Neural cell (in vitro differentiated cells): ENCODE data around the gene PRM1. TPM values are rescaled to one million over a fixed set of nuclear protein-coding genes. Genes with fewer than 3 reads are reported as not detected.

Experiments
- H2AFZ ChIP-seq: fragments of 200-600, 300-800 bp; sonication (generic), shearing (Covaris generic); 2 replicates; pipeline ENCODE4 v1.6.0; 2014; ENCODE audit warnings: low read depth, mild to moderate bottlenecking, antibody characterized with exemption, low read length, moderate library complexity
- H3F3A ChIP-seq: fragments of 200-600 bp; shearing (Covaris generic); 2 replicates; pipeline ENCODE4 v1.6.1; 2016; ENCODE audit warnings: mild to moderate bottlenecking, moderate library complexity, mixed read lengths, antibody characterized with exemption, low read length; ENCODE audit not compliant: insufficient read depth, poor library complexity, severe bottlenecking
- H3K27ac ChIP-seq: fragments of 200-600, 300-800 bp; sonication (generic), shearing (Covaris generic); 2 replicates; pipeline ENCODE4 v1.5.1; 2014; ENCODE audit warnings: mild to moderate bottlenecking, low read length, moderate library complexity
- H3K27me3 ChIP-seq: fragments of 300-800, 200-600 bp; sonication (generic), shearing (Covaris generic); 2 replicates; pipeline ENCODE4 v1.6.0; 2014; ENCODE audit warnings: mild to moderate bottlenecking, low read depth, low read length, moderate library complexity; ENCODE audit not compliant: insufficient read depth
- H3K36me3 ChIP-seq: fragments of 300-800, 200-600 bp; sonication (generic), shearing (Covaris generic); 2 replicates; pipeline ENCODE4 v1.5.1; 2014; ENCODE audit warnings: mild to moderate bottlenecking, antibody characterized with exemption, low read length, moderate library complexity; ENCODE audit not compliant: insufficient read depth
- H3K4me2 ChIP-seq: fragments of 300-800, 200-600 bp; sonication (generic), shearing (Covaris generic); 2 replicates; pipeline ENCODE4 v1.6.0; 2014; ENCODE audit warnings: mild to moderate bottlenecking, low read length
- H3K4me3 ChIP-seq: fragments of 300-800, 200-600 bp; sonication (generic), shearing (Covaris generic); 2 replicates; pipeline ENCODE4 v1.5.1; 2014; ENCODE audit warnings: mild to moderate bottlenecking, low read length, moderate library complexity
- H3K79me2 ChIP-seq: fragments of 200-600 bp; shearing (Covaris generic); replicated peaks from 2 replicates; pipeline ENCODE4 v1.6.0; 2014; ENCODE audit warnings: mild to moderate bottlenecking, low read length, moderate library complexity; ENCODE audit not compliant: insufficient read depth
- H3K9ac ChIP-seq: fragments of 300-800, 200-600 bp; sonication (generic), shearing (Covaris generic); 2 replicates; pipeline ENCODE4 v1.6.1; 2016; ENCODE audit warnings: mild to moderate bottlenecking, low read length, mixed read lengths
- H3K9me2 ChIP-seq: fragments of 200-600 bp; shearing (Covaris generic); 2 replicates; pipeline ENCODE4 v1.6.1; 2016; ENCODE audit warnings: mild to moderate bottlenecking, low read length, mixed read lengths; ENCODE audit not compliant: insufficient read depth
- H3K9me3 ChIP-seq: fragments of 200-600, 300-800 bp; sonication (generic), shearing (Covaris generic); 2 replicates; pipeline ENCODE4 v1.6.1; 2016; ENCODE audit warnings: mild to moderate bottlenecking, mixed run types, low read length, moderate library complexity, mixed read lengths
- H4K20me1 ChIP-seq: fragments of 200-600 bp; shearing (Covaris generic); 2 replicates; pipeline ENCODE4 v1.6.1; 2016; ENCODE audit warnings: mild to moderate bottlenecking, mixed run types; ENCODE audit not compliant: insufficient read depth
- EP300 ChIP-seq: fragments of 450-650 bp; conservative IDR thresholded peaks from 2 replicates; pipeline ENCODE4 v1.6.1; 2014; ENCODE audit warnings: antibody characterized with exemption, mild to moderate bottlenecking, moderate library complexity; ENCODE audit not compliant: poor library complexity, severe bottlenecking
- EZH2 ChIP-seq: fragments of 200-600, 300-800 bp; shearing (Covaris generic), sonication (generic); IDR thresholded peaks from 2 replicates; pipeline ENCODE4 v1.6.1; 2014; ENCODE audit warnings: antibody characterized with exemption, low read length, borderline replicate concordance, mild to moderate bottlenecking; ENCODE audit not compliant: insufficient read depth, poor library complexity, severe bottlenecking
- RAD21 ChIP-seq: fragments of 450-650 bp; conservative IDR thresholded peaks from 2 replicates; pipeline ENCODE4 v1.6.1; 2014; ENCODE audit warnings: antibody characterized with exemption, mild to moderate bottlenecking, moderate library complexity
- SMC3 ChIP-seq: fragments of 450-650 bp; conservative IDR thresholded peaks from 2 replicates; pipeline ENCODE4 v1.6.1; 2014; ENCODE audit warnings: antibody characterized with exemption, mild to moderate bottlenecking, moderate library complexity; ENCODE audit not compliant: poor library complexity
- TAF1 ChIP-seq: IDR thresholded peaks from 2 replicates; pipeline ENCODE4 v1.6.1; 2012; ENCODE audit warnings: low read depth
- polyA plus RNA-seq: library from polyadenylated mRNA; depleted of rRNA; stranded (reverse); fragments of >200 nt; gene quantifications from 2 replicates; pipeline ENCODE4 v1.2.3, GENCODE V29; 2014
- small RNA-seq, 3 experiments: library from RNA; depleted of rRNA; stranded (forward); fragments of <200 nt; gene quantifications; one replicate each; pipeline ENCODE3, GENCODE V24; 2012
- TF ChIP-seq, protein P1 (sequence below): IDR thresholded peaks from 2 replicates; pipeline ENCODE4 v1.6.1; 2012; ENCODE audit warnings: borderline replicate concordance
- TF ChIP-seq, protein P2 (sequence below): fragments of 450-650 bp; IDR thresholded peaks from 2 replicates; pipeline ENCODE4 v1.5.1; 2014; ENCODE audit warnings: antibody characterized with exemption, mild to moderate bottlenecking, moderate library complexity; ENCODE audit not compliant: poor library complexity, severe bottlenecking

Gene PRM1
- polyA plus RNA-seq, 1 donor from 2014 or later, result not detected

DNA sequence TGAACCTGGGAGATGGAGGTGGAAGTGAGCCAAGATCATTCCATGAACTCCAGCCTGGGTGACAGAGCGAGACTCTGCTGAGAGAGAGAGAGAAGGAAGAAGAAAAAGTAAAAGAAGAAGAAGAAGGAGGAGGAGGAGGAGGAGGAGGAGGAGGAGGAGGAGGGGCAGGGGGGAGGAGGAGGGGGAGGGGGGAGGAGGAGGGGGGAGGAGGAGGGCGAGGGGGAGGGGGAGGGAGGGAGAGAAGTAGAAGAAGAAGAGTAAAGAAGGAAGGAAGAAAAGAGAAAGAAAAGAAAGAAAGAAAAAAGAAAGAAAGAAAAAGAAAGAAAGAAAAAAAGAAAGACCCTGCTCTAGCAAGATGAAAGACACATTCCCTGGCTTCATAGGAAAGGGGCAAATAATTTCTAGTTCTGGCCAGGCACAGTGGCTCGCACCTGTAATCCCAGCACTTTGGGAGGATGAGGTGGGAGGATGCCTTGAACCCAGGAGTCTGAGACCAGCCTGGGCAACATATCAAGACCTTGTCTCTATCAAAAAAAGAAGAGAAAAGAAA, 48.8 kb downstream of the PRM1 start:
- Histone ChIP-seq H3K9ac (no peak overlapping the region), H3K4me2 (no peak overlapping the region), H3K79me2 (no peaks in the 10 kb centered on the region), H3K27ac (no peak overlapping the region), H4K20me1 (no peaks in the 10 kb centered on the region), H3K4me3 (no peak overlapping the region), H3K27me3 (no peaks in the 10 kb centered on the region), H3F3A (no peaks in the 10 kb centered on the region), H3K9me2 (no peaks in the 10 kb centered on the region), H3K36me3 (no peaks in the 10 kb centered on the region), H3K9me3 (no peaks in the 10 kb centered on the region), H2AFZ (no peak overlapping the region)
- TF ChIP-seq TAF1 (no peak), SMC3 (no peak), RAD21 (no peak), EZH2 (no peak)
- TF ChIP-seq, protein P1, sequence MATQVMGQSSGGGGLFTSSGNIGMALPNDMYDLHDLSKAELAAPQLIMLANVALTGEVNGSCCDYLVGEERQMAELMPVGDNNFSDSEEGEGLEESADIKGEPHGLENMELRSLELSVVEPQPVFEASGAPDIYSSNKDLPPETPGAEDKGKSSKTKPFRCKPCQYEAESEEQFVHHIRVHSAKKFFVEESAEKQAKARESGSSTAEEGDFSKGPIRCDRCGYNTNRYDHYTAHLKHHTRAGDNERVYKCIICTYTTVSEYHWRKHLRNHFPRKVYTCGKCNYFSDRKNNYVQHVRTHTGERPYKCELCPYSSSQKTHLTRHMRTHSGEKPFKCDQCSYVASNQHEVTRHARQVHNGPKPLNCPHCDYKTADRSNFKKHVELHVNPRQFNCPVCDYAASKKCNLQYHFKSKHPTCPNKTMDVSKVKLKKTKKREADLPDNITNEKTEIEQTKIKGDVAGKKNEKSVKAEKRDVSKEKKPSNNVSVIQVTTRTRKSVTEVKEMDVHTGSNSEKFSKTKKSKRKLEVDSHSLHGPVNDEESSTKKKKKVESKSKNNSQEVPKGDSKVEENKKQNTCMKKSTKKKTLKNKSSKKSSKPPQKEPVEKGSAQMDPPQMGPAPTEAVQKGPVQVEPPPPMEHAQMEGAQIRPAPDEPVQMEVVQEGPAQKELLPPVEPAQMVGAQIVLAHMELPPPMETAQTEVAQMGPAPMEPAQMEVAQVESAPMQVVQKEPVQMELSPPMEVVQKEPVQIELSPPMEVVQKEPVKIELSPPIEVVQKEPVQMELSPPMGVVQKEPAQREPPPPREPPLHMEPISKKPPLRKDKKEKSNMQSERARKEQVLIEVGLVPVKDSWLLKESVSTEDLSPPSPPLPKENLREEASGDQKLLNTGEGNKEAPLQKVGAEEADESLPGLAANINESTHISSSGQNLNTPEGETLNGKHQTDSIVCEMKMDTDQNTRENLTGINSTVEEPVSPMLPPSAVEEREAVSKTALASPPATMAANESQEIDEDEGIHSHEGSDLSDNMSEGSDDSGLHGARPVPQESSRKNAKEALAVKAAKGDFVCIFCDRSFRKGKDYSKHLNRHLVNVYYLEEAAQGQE, result no peak

DNA sequence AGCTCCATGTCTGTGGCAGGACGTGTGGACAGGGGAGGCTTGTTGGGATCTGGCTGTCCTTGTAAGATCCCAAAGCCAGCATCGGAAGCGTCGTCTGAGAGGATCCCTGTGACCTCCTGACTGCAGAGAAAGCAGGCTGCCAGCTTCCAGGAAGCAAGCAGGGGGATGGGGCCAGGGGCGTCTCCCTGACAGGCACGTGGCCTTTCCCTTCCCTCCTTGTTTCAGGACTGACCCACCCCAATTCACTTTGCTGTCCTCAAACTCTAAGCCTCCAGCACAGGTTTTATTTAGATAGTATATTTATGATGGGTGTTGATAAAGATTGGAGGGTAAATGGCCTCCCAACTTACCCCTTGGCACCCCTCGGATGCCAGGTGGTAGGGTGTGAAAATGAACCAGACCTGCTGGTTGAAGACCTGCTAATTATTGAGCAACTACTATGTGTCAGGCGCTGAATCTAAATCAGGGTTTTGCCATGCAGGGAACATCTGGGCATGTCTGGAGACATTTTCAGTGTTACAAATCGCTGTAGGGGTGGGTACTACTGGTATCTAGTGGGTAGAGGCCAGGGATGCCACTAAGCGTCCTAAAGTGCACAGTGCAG, 49.7 kb downstream of the PRM1 start:
- H3K9me3 ChIP-seq, result no peaks in the 10 kb centered on the region
- no peaks in the 10 kb centered on the region for H3F3A ChIP-seq
- H3K9ac ChIP-seq, result no peak overlapping the region
- no peaks in the 10 kb centered on the region for H4K20me1 ChIP-seq
- H3K79me2 ChIP-seq, result no peaks in the 10 kb centered on the region
- no peaks in the 10 kb centered on the region for H3K27me3 ChIP-seq
- H3K36me3 ChIP-seq, result no peaks in the 10 kb centered on the region
- TF ChIP-seq SMC3 (no peak), EP300 (no peak)
- TF ChIP-seq, protein P2, sequence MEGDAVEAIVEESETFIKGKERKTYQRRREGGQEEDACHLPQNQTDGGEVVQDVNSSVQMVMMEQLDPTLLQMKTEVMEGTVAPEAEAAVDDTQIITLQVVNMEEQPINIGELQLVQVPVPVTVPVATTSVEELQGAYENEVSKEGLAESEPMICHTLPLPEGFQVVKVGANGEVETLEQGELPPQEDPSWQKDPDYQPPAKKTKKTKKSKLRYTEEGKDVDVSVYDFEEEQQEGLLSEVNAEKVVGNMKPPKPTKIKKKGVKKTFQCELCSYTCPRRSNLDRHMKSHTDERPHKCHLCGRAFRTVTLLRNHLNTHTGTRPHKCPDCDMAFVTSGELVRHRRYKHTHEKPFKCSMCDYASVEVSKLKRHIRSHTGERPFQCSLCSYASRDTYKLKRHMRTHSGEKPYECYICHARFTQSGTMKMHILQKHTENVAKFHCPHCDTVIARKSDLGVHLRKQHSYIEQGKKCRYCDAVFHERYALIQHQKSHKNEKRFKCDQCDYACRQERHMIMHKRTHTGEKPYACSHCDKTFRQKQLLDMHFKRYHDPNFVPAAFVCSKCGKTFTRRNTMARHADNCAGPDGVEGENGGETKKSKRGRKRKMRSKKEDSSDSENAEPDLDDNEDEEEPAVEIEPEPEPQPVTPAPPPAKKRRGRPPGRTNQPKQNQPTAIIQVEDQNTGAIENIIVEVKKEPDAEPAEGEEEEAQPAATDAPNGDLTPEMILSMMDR, result no peak
- H3K9me2 ChIP-seq, result no peaks in the 10 kb centered on the region
- no peak overlapping the region for H2AFZ ChIP-seq
- no peak overlapping the region for H3K27ac ChIP-seq
- no peak overlapping the region for H3K4me2 ChIP-seq
- no peak overlapping the region for H3K4me3 ChIP-seq

Small RNA genes lying within 50 kb of the gene (small RNA-seq; reads per million reads assigned to genes)
- gene MIR548H2 (0 reads per million in 3 experiments), gene RF00019 (0 to 1.2 (median 0) reads per million in 3 experiments), gene RF00554 (0 to 1.5 (median 0) reads per million in 3 experiments)

Other genes starting within 250 kb of the PRM1 start
- not detected in 2 replicates for gene SOCS1, start 25.1 kb downstream of the PRM1 start, polyA plus RNA-seq
- not detected in 2 replicates for gene TNP2, start 12.0 kb downstream of the PRM1 start, polyA plus RNA-seq
- not detected in 2 replicates for gene PRM3, start 7.7 kb downstream of the PRM1 start, polyA plus RNA-seq
- gene PRM2, start 4.8 kb downstream of the PRM1 start, polyA plus RNA-seq, result not detected in 2 replicates
- gene RMI2, start 64.1 kb upstream of the PRM1 start, polyA plus RNA-seq, result 0.48 and 1.6 TPM in 2 replicates